Tibial nerve (tissue), 4 donors: ENCODE measurements around the gene CASP3. TPM values are rescaled to one million over a fixed set of nuclear protein-coding genes. Genes with fewer than 3 reads are reported as not detected.

Experiments
- DNase-seq, 2 donors: peaks; one replicate each; pipeline ENCODE4 v3.0.0-alpha.2; 2019; ENCODE audit warnings: low spot score in 2 of 2
- H3K27ac ChIP-seq, 4 donors: fragments of 200-600 bp; sonication (generic) in 3 of 4; one replicate each; pipeline ENCODE4 v1.5.1; 2017 to 2019; ENCODE audit warnings: mild to moderate bottlenecking in 1 of 4
- H3K27me3 ChIP-seq, 2 donors: fragments of 200-600 bp; sonication (generic) in 1 of 2; one replicate each; pipeline versions ENCODE4 v1.5.1 to v1.6.0; 2017 to 2019
- H3K36me3 ChIP-seq, 3 donors: fragments of 200-600 bp; sonication (generic); one replicate each; pipeline ENCODE4 v1.5.1; 2018 to 2019
- H3K4me1 ChIP-seq, 4 donors: fragments of 200-600 bp; sonication (generic) in 3 of 4; one replicate each; pipeline ENCODE4 v1.5.1; 2017 to 2019
- H3K4me3 ChIP-seq, 4 donors: fragments of 200-600 bp; sonication (generic) in 3 of 4; one replicate each; pipeline ENCODE4 v1.5.1; 2017 to 2019; ENCODE audit warnings: mild to moderate bottlenecking in 1 of 4, moderate library complexity in 1 of 4
- H3K9me3 ChIP-seq, 4 donors: fragments of 200-600 bp; sonication (generic) in 3 of 4; one replicate each; pipeline ENCODE4 v1.5.1; 2017 to 2019
- EP300 ChIP-seq, 2 donors: sonication (generic); formaldehyde crosslinking; IDR thresholded peaks; one replicate each; pipeline ENCODE4 v1.6.1; 2017; ENCODE audit warnings: antibody characterized with exemption in 2 of 2, mild to moderate bottlenecking in 1 of 2
- POLR2A ChIP-seq, 2 donors: fragments of 450-650 bp; IDR thresholded peaks; one replicate each; pipeline ENCODE4 v1.6.1; 2017; ENCODE audit warnings: antibody characterized with exemption in 2 of 2, mild to moderate bottlenecking in 2 of 2, moderate library complexity in 2 of 2
- WGBS, 2 donors: methylation state at CpG; one replicate each; pipeline ENCODE4 v1.1.5; 2018; 5-methylcytosine and 5-hydroxymethylcytosine counted together
- total RNA-seq, 4 donors: library from RNA; depleted of rRNA; stranded (reverse); fragments of >200 nt; gene quantifications; one replicate each; pipeline ENCODE4 v1.1.0, GENCODE V29; 2016
- TF ChIP-seq, protein P1 (sequence below), 5 experiments: fragments of 200-600 bp in 3 of 5; fragments of 450-650 bp in 2 of 5; sonication (generic) in 3 of 5; IDR thresholded peaks; one replicate each; pipeline ENCODE4 v1.5.1; 2016 to 2019; ENCODE audit warnings: antibody characterized with exemption in 5 of 5, mild to moderate bottlenecking in 3 of 5, moderate library complexity in 2 of 5

CASP3 gene
- total RNA-seq, 4 donors from 2014 or later = 7.6 to 17.7 (median 9.7) TPM

DNA sequence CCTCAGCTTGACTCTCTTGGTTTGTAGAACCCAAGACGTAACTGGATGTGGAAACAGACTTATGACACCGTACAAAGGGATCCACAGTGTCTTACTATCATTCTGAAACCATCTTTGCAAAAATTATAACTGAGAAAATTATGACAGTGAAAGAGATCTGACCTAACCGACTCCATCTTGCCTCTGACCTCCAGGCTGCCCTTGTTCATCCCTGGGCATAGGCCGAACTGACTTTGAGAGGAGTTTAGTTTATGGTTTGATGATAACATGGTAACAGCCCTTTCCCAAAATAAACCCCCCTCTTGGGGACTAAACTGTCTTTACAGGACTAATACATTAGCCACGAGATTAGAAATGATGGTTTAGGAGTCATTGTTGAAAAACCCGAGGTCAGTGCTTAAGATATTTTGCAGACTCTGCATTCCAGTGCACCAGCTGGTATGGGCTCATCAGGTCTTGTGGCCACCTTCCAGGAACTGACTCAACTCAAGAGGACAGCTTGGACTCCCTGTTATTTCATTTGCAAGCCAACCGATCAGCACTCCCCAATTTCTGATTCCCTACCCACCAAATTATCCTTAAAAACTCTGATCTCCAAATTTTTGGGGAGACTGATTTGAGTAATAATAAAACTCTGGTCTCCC lies 49.6 kb downstream of the CASP3 start:
- no peaks in the 10 kb centered on the region for H3K4me1 ChIP-seq
- no peak overlapping the region for H3K4me3 ChIP-seq
- no peaks in the 10 kb centered on the region for H3K36me3 ChIP-seq
- TF ChIP-seq POLR2A (IDR thresholded peaks at IDR 0.05) (no peak), EP300 (IDR thresholded peaks at IDR 0.05) (no peak)
- TF ChIP-seq, protein P1, sequence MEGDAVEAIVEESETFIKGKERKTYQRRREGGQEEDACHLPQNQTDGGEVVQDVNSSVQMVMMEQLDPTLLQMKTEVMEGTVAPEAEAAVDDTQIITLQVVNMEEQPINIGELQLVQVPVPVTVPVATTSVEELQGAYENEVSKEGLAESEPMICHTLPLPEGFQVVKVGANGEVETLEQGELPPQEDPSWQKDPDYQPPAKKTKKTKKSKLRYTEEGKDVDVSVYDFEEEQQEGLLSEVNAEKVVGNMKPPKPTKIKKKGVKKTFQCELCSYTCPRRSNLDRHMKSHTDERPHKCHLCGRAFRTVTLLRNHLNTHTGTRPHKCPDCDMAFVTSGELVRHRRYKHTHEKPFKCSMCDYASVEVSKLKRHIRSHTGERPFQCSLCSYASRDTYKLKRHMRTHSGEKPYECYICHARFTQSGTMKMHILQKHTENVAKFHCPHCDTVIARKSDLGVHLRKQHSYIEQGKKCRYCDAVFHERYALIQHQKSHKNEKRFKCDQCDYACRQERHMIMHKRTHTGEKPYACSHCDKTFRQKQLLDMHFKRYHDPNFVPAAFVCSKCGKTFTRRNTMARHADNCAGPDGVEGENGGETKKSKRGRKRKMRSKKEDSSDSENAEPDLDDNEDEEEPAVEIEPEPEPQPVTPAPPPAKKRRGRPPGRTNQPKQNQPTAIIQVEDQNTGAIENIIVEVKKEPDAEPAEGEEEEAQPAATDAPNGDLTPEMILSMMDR (IDR thresholded peaks at IDR 0.05) = no peak
- H3K27me3 ChIP-seq = no peaks in the 10 kb centered on the region
- DNase-seq = no peak
- WGBS, 2 donors = 66 to 67% methylated on average over 7 of the region's 7 CpGs
- peak overlapping the region in 1 of 4 donors; percentile 26 for H3K27ac ChIP-seq
- peaks cover 0 to 18% (median 0%) of the 10 kb centered on the region in 4 donors for H3K9me3 ChIP-seq

DNA sequence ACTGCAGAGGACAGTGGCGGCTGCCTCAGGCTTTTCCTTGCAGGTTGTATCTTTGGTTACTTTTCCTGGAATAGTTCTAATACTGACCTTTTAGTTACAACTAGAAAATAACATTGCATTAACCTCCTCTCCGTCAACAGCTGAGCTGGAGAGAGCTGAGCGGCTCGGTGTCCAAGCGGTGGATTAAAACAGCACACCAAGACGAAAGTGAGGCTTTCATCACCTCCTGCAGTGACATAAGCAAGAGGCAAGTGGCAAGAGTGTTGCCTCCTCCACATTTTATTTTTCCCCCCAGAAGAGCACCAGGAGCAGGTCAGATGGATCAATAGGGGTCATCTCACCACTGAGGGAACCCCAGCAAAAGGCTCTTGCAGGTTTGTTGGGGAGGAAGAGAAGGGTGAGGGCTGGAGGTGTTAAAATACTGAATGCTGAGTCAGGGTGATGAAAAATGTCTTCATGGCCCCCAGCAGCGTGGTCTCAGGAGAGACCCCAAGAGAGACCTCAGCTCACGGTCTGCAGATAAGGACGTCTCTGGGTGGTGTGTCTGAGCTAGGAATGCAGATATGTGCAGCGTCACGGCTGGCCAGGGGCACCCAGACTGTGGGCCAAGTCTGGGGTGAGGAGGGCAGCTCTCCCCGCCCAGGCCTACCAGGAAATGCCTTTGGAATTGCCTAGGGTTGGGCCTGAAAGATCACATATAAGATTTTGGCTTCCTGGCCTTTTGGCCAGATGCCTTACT lies 50.3 kb downstream of the CASP3 start:
- TF ChIP-seq POLR2A (IDR thresholded peaks at IDR 0.05) (no peak), EP300 (IDR thresholded peaks at IDR 0.05) (no peak)
- TF ChIP-seq, protein P1 (IDR thresholded peaks at IDR 0.05) = no peak
- Histone ChIP-seq H3K4me1 (no peaks in the 10 kb centered on the region), H3K36me3 (no peaks in the 10 kb centered on the region), H3K27me3 (no peaks in the 10 kb centered on the region), H3K4me3 (no peak overlapping the region), H3K27ac (peak overlapping the region in 1 of 4 donors; percentile 26), H3K9me3 (peaks cover 0 to 11% (median 0%) of the 10 kb centered on the region in 4 donors)
- DNase-seq = no peak
- WGBS, 2 donors = 62 to 67% methylated on average over 12 of the region's 12 CpGs

DNA sequence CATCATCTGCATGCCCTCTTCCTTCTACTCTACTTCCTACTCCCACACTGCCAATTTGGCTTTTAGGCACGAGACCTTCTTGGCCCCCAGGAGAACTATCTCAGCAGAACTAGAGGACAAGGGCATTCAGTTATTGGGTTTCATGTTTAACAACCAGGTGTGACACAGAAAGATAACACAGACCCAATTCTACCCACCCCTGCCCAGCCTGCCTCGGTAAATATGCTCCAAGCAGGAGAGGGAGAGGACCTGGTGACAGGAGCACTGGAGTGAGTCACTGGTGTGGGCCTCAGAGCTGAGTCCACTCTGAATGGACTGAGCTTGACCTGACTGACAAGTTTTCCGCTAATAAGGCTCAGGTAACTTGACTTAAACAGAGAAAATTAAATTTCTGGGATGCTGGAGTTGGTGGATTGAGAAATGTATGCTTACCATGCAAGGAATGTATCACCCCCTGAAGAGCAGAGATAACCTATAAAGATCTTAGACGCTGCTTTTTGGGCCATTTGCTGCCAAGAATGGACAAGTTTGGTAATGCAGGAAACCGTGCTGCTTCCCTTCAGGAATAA lies 52.5 kb downstream of the CASP3 start:
- Histone ChIP-seq H3K36me3 (no peaks in the 10 kb centered on the region), H3K9me3 (no peaks in the 10 kb centered on the region), H3K27me3 (no peaks in the 10 kb centered on the region), H3K27ac (no peak overlapping the region), H3K4me3 (no peak overlapping the region), H3K4me1 (no peaks in the 10 kb centered on the region)
- TF ChIP-seq, protein P1 (IDR thresholded peaks at IDR 0.05) = no peak
- no peak for TF ChIP-seq EP300 (IDR thresholded peaks at IDR 0.05)
- no peak for DNase-seq
- 69 to 75% methylated on average over 5 of the region's 5 CpGs for WGBS, 2 donors

DNA sequence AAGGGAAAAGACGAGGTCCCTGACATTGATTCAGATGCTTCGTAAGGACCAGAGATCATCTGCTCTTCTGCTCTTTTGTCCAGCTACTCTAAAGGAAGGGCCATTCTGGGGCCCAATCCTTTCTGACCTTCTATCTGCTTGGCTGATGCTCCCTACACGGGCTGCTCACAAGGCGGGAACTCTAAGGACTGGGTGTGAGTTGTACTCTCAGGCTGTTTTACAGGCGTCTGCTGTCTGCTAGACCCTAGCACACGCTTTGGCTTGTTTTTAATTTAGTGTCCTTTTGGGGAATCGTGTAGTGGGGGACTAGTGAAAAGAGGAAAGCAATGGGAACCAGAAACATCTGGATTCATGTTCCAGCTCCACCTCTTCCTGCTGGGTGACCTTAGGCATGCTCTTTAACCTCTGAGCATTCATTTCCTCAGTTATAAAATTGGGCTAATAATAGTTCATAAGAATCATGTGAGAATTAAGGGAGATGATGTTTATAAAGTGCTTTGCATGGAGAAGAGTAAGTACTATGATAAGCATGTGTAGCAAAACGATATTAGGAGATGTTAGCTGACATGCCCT lies 53.1 kb downstream of the CASP3 start:
- TF ChIP-seq, protein P1 (IDR thresholded peaks at IDR 0.05) = no peak
- TF ChIP-seq POLR2A (IDR thresholded peaks at IDR 0.05) (no peak), EP300 (IDR thresholded peaks at IDR 0.05) (no peak)
- H3K27ac ChIP-seq = no peak overlapping the region
- no peaks in the 10 kb centered on the region for H3K27me3 ChIP-seq
- H3K4me3 ChIP-seq = no peak overlapping the region
- DNase-seq = no peak
- H3K4me1 ChIP-seq = no peaks in the 10 kb centered on the region
- WGBS, 2 donors = 54 to 64% methylated on average over 8 of the region's 8 CpGs
- H3K36me3 ChIP-seq = no peaks in the 10 kb centered on the region
- H3K9me3 ChIP-seq = no peaks in the 10 kb centered on the region

DNA sequence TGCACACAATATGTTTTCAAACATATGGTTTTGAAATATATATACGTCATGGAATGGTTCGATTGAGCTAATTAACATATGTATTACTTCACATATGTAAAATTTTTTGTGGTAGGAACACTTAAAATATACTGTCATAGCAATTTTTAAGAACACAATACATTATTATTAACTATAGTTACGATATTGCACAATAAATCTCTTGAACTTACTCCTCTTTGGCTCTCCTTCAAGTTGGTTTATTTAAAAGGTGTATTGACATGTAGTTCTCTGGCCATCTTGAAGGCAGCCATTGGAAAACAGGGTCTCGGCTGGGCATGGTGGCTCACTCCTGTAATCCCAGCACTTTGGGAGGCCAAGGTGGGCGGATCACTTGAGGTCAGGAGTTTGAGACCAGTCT lies 53.8 kb downstream of the CASP3 start:
- Histone ChIP-seq H3K36me3 (no peaks in the 10 kb centered on the region), H3K27ac (no peak overlapping the region), H3K27me3 (no peaks in the 10 kb centered on the region), H3K9me3 (no peaks in the 10 kb centered on the region), H3K4me1 (no peaks in the 10 kb centered on the region), H3K4me3 (no peak overlapping the region)
- DNase-seq = no peak
- TF ChIP-seq EP300 (IDR thresholded peaks at IDR 0.05) = no peak
- no peak for TF ChIP-seq POLR2A (IDR thresholded peaks at IDR 0.05)
- TF ChIP-seq, protein P1 (IDR thresholded peaks at IDR 0.05) = no peak
- WGBS, 2 donors = 88 to 91% methylated on average over 5 of the region's 5 CpGs
